HCT116 (cell line): ENCODE measurements around the gene ADAMTS13. TPM values are rescaled to one million over a fixed set of nuclear protein-coding genes. Genes with fewer than 3 reads are reported as not detected.
A peak's percentile ranks its signal among the peaks of the same experiment; 100 is the strongest.

Experiments used
- ATAC-seq: fragments of 200-7000 bp; cut with Tn5 transposase; 2 replicates; pipeline ENCODE4 v1.9.1; 2020; ENCODE audit warnings: mild to moderate bottlenecking, moderate library complexity
- BruUV-seq: library from RNA; stranded (reverse); fragments of 400-500 nt; replicated peaks from 2 replicates; lab custom pipeline; 2021; lab: Mats Ljungman, UMichigan
- CTCF ChIA-PET: fragments of 300-600 bp; sonication (Branson Sonifier 250); formaldehyde crosslinking; loops from one replicate; lab custom pipeline; 2021; ENCODE audit warnings: antibody characterized with exemption; lab: Charles Lee
- POLR2A ChIA-PET: fragments of 300-600, 350-600 bp; sonication (Branson Sonifier 250); formaldehyde crosslinking; loops from one replicate; lab custom pipeline; 2021; ENCODE audit warnings: antibody characterized with exemption; lab: Charles Lee
- RAD21 ChIA-PET, 2 experiments: fragments of 300-600 bp; sonication (Branson Sonifier 250); formaldehyde crosslinking; loops; one replicate each; lab custom pipeline; 2023; ENCODE audit warnings: low total read pairs in 2 of 2; ENCODE audit not compliant: uncharacterized antibody in 2 of 2, unreplicated experiment in 2 of 2, low non-redundant PET in 1 of 2; lab: Charles Lee
- DNase-seq: peaks from one replicate; pipeline ENCODE4 v3.0.0-alpha.2; 2010; ENCODE audit warnings: low read depth, low spot score
- H2AFZ ChIP-seq: fragments of 200-600 bp; shearing (Covaris generic), sonication (generic); 2 replicates; pipeline ENCODE4 v1.6.1; 2017; ENCODE audit warnings: low read depth, mixed run types, mixed read lengths, antibody characterized with exemption, low read length; ENCODE audit not compliant: poor library complexity, severe bottlenecking
- H3K27ac ChIP-seq: 2 replicates; pipeline ENCODE4 v1.5.1; 2012; ENCODE audit warnings: low read depth, low read length
- H3K27me3 ChIP-seq: fragments of 200-600 bp; sonication (generic); 2 replicates; pipeline ENCODE4 v1.6.1; 2016; ENCODE audit warnings: mixed run types, low read length, mixed read lengths; ENCODE audit not compliant: insufficient read depth
- H3K36me3 ChIP-seq, 2 experiments: fragments of 200-500 bp in 1 of 2; fragments of 200-600 bp in 1 of 2; sonication (Bioruptor generic) in 1 of 2; sonication (generic) in 1 of 2; 2 replicates each; pipeline versions ENCODE4 v1.5.1 to v1.6.1; 2014 to 2016; ENCODE audit warnings: low read length in 2 of 2, inconsistent platforms in 1 of 2, mixed read lengths in 1 of 2, mixed run types in 1 of 2; ENCODE audit not compliant: insufficient read depth in 2 of 2, control insufficient read depth in 1 of 2
- H3K4me1 ChIP-seq, 2 experiments: fragments of 200-600 bp in 1 of 2; sonication (generic) in 1 of 2; 2 replicates each; pipeline versions ENCODE4 v1.5.1 to v1.6.1; 2012 to 2017; ENCODE audit warnings: low read length in 2 of 2, inconsistent platforms in 1 of 2, mild to moderate bottlenecking in 1 of 2, mixed read lengths in 1 of 2, mixed run types in 1 of 2, moderate library complexity in 1 of 2; ENCODE audit not compliant: insufficient read depth in 2 of 2, control insufficient read depth in 1 of 2
- H3K4me2 ChIP-seq: fragments of 200-600 bp; sonication (generic); 2 replicates; pipeline ENCODE4 v1.6.1; 2017; ENCODE audit warnings: mixed run types, low read length, mixed read lengths
- H3K4me3 ChIP-seq, 2 experiments: fragments of 200-600 bp in 1 of 2; sonication (generic) in 1 of 2; replicated peaks in 1 of 2; 2 replicates each; pipeline ENCODE4 v1.5.1; 2011 to 2016; ENCODE audit warnings: low read length in 2 of 2, control low read depth in 1 of 2, low read depth in 1 of 2, mild to moderate bottlenecking in 1 of 2, mixed read lengths in 1 of 2, mixed run types in 1 of 2
- H3K79me2 ChIP-seq: fragments of 200-600 bp; sonication (generic); 2 replicates; pipeline ENCODE4 v1.6.1; 2017; ENCODE audit warnings: mild to moderate bottlenecking, mixed run types, low read length, moderate library complexity, mixed read lengths; ENCODE audit not compliant: insufficient read depth
- H3K9ac ChIP-seq: fragments of 200-600 bp; sonication (generic); 2 replicates; pipeline ENCODE4 v1.6.1; 2016; ENCODE audit warnings: low read length, mixed read lengths
- H3K9me2 ChIP-seq: fragments of 200-600 bp; sonication (generic), shearing (Covaris generic); 2 replicates; pipeline ENCODE4 v1.6.1; 2017; ENCODE audit warnings: mixed run types, mild to moderate bottlenecking, moderate library complexity; ENCODE audit not compliant: insufficient read depth
- H3K9me3 ChIP-seq, 2 experiments: fragments of 200-500 bp in 1 of 2; fragments of 200-600 bp in 1 of 2; sonication (Bioruptor generic) in 1 of 2; sonication (generic) in 1 of 2; 2 replicates each; pipeline ENCODE4 v1.6.1; 2014 to 2017; ENCODE audit warnings: low read length in 2 of 2, mixed read lengths in 2 of 2, inconsistent platforms in 1 of 2, low read depth in 1 of 2, mild to moderate bottlenecking in 1 of 2, mixed run types in 1 of 2, moderate library complexity in 1 of 2; ENCODE audit not compliant: control insufficient read depth in 1 of 2, insufficient read depth in 1 of 2
- H4K20me1 ChIP-seq: fragments of 200-600 bp; sonication (generic), shearing (Covaris generic); 2 replicates; pipeline ENCODE4 v1.6.1; 2017; ENCODE audit warnings: mixed run types, mild to moderate bottlenecking, moderate library complexity; ENCODE audit not compliant: insufficient read depth
- CBX3 ChIP-seq: IDR thresholded peaks from 2 replicates; pipeline ENCODE4 v1.6.1; 2012; ENCODE audit warnings: low read depth
- CEBPB ChIP-seq: IDR thresholded peaks from 2 replicates; pipeline ENCODE4 v1.6.1; 2012; ENCODE audit warnings: low read depth
- EZH2 ChIP-seq: fragments of 200-600 bp; sonication (generic); IDR thresholded peaks from 2 replicates; pipeline ENCODE4 v1.6.1; 2017; ENCODE audit warnings: antibody characterized with exemption, mixed run types
- FOSL1 ChIP-seq: IDR thresholded peaks from 2 replicates; pipeline ENCODE4 v1.6.1; 2012; ENCODE audit warnings: low read depth
- POLR2AphosphoS5 ChIP-seq: IDR thresholded peaks from 2 replicates; pipeline ENCODE4 v1.6.1; 2011; ENCODE audit warnings: mild to moderate bottlenecking, low read depth, low read length, moderate library complexity
- RAD21 ChIP-seq: IDR thresholded peaks from 2 replicates; pipeline ENCODE4 v1.6.1; 2012; ENCODE audit warnings: low read depth, mild to moderate bottlenecking
- TCF7L2 ChIP-seq: IDR thresholded peaks from 2 replicates; pipeline ENCODE4 v1.7.0; 2011; ENCODE audit warnings: borderline replicate concordance, inconsistent platforms; ENCODE audit not compliant: insufficient read depth, insufficient read length; ENCODE audit errors: extremely low read depth
- ZFX ChIP-seq: fragments of 450-650 bp; IDR thresholded peaks from 2 replicates; pipeline ENCODE4 v1.6.1; 2017
- intact Hi-C: fragments of 100-400 bp; cut with micrococcal nuclease; formaldehyde crosslinking; loops from 2 replicates; pipeline ENCODE4 v1.10.0; 2022
- total RNA-seq: library from RNA; stranded (reverse); gene quantifications from one replicate; pipeline ENCODE4 v1.2.1, GENCODE V29; 2021; ENCODE audit not compliant: unreplicated experiment
- TF ChIP-seq, protein P1 (sequence below), 3 experiments: fragments of 200-600 bp in 1 of 3; sonication (generic) in 1 of 3; IDR thresholded peaks in 2 of 3; conservative IDR thresholded peaks in 1 of 3; 2 replicates each; pipeline ENCODE4 v1.5.1; 2012 to 2017; ENCODE audit warnings: low read depth in 2 of 3, low read length in 2 of 3, antibody characterized with exemption in 1 of 3, borderline replicate concordance in 1 of 3, control low read depth in 1 of 3, mild to moderate bottlenecking in 1 of 3, mixed read lengths in 1 of 3, mixed run types in 1 of 3, moderate library complexity in 1 of 3; ENCODE audit not compliant: insufficient read depth in 1 of 3

The ADAMTS13 gene
- total RNA-seq, 1 experiment from 2014 or later = 9.2 TPM

- H3K4me2 ChIP-seq = no peak overlapping the region
- POLR2A ChIA-PET = no interaction called here
- no peak overlapping the region for H2AFZ ChIP-seq
Observed at GRCh38 chr9:133394687-133395271, 27.4 kb upstream of the ADAMTS13 start.

GRCh38 chr9:133396952-133397351, 25.2 kb upstream of the ADAMTS13 start:
- no TSS peak for BruUV-seq
- H4K20me1 ChIP-seq = no peaks in the 10 kb centered on the region
- no peaks in the 10 kb centered on the region for H3K9me2 ChIP-seq
- ChIA-PET CTCF (interaction anchor here (1.4 kb wide), 1 partner anchor 82 kb away, joined by 3 read pairs; the partner anchor contains the start of gene SLC2A6), RAD21 (no interaction called here), POLR2A (no interaction called here)
- no peak overlapping the region for H3K27ac ChIP-seq
- TF ChIP-seq CEBPB (no peak), RAD21 (peak; percentile 44; the same call in 1 of the 2 replicates), POLR2AphosphoS5 (no peak)
- TF ChIP-seq, protein P1, sequence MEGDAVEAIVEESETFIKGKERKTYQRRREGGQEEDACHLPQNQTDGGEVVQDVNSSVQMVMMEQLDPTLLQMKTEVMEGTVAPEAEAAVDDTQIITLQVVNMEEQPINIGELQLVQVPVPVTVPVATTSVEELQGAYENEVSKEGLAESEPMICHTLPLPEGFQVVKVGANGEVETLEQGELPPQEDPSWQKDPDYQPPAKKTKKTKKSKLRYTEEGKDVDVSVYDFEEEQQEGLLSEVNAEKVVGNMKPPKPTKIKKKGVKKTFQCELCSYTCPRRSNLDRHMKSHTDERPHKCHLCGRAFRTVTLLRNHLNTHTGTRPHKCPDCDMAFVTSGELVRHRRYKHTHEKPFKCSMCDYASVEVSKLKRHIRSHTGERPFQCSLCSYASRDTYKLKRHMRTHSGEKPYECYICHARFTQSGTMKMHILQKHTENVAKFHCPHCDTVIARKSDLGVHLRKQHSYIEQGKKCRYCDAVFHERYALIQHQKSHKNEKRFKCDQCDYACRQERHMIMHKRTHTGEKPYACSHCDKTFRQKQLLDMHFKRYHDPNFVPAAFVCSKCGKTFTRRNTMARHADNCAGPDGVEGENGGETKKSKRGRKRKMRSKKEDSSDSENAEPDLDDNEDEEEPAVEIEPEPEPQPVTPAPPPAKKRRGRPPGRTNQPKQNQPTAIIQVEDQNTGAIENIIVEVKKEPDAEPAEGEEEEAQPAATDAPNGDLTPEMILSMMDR (IDR thresholded peaks at IDR 0.05 in 2 of 3, conservative IDR thresholded peaks at IDR 0.05 in 1 of 3; ENCODE audit: borderline replicate concordance in 1 of 3, insufficient read depth in 1 of 3, low read depth in 2 of 3, low read length in 2 of 3) = peak; percentile 40 to 61 (median 48); a peak in 4 of 6 replicates
- H3K9me3 ChIP-seq = no peaks in the 10 kb centered on the region
- DNase-seq (no peak), ATAC-seq (peak; percentile 82)
- no peaks in the 10 kb centered on the region for H3K79me2 ChIP-seq
- H3K4me2 ChIP-seq = no peak overlapping the region
- intact Hi-C loops = no loop called here
- H3K4me3 ChIP-seq = no peak overlapping the region
- H2AFZ ChIP-seq = no peak overlapping the region
- H3K27me3 ChIP-seq = 0 out of 2 replicates have a peak, but pooled peaks cover 2% of the 10 kb centered on the region
- no peak overlapping the region for H3K9ac ChIP-seq
- H3K4me1 ChIP-seq = no peaks in the 10 kb centered on the region
- H3K36me3 ChIP-seq = no peaks in the 10 kb centered on the region

More at GRCh38 chr9:133394687-133395271, 27.4 kb upstream of the ADAMTS13 start:
- H3K9ac ChIP-seq = no peak overlapping the region
- no peaks in the 10 kb centered on the region for H3K9me3 ChIP-seq
- TF ChIP-seq ZFX (no peak), TCF7L2 (no peak), CBX3 (no peak), FOSL1 (no peak), EZH2 (no peak)
- H3K27me3 ChIP-seq = 0 out of 2 replicates have a peak, but pooled peaks cover 2% of the 10 kb centered on the region
- intact Hi-C loops = no loop called here
- no peak for DNase-seq
- no peak overlapping the region for H3K4me3 ChIP-seq
- CTCF ChIA-PET = interaction anchor here (0.6 kb wide), 1 partner anchor 10 kb away, joined by 3 read pairs; no protein-coding TSS in a partner anchor
- RAD21 ChIA-PET = no interaction called here
- peak; percentile 19; the same call in 1 of the 2 replicates for ATAC-seq
- H3K79me2 ChIP-seq = no peaks in the 10 kb centered on the region
- no peaks in the 10 kb centered on the region for H3K4me1 ChIP-seq
- H3K9me2 ChIP-seq = no peaks in the 10 kb centered on the region
- no peaks in the 10 kb centered on the region for H3K36me3 ChIP-seq
- H4K20me1 ChIP-seq = no peaks in the 10 kb centered on the region
- no peak overlapping the region for H3K27ac ChIP-seq
- BruUV-seq = no TSS peak
